ENCODE results near the gene THRB. TPM values are rescaled to one million over a fixed set of nuclear protein-coding genes. Genes with fewer than 3 reads are reported as not detected.

Gene THRB
- total and polyA plus RNA-seq, 11 donors = 4.8 to 28.5 (median 21.0) TPM

- no peak for DNase-seq
- Histone ChIP-seq H3K9me3 (no peaks in the 10 kb centered on the region), H3K27me3 (no peaks in the 10 kb centered on the region), H3K4me1 (peaks cover 0 to 4% (median 0%) of the 10 kb centered on the region in 12 donors), H3K4me3 (no peak overlapping the region), H3K27ac (no peak overlapping the region), H3K36me3 (peaks cover 0 to 20% (median 0%) of the 10 kb centered on the region in 9 donors)
- no peak for TF ChIP-seq POLR2A (IDR thresholded peaks at IDR 0.05)
- no peak for TF ChIP-seq CTCF (IDR thresholded peaks at IDR 0.05)
- intact Hi-C loops (cut with DNase I) = loop anchor here in 1 of 10 donors (10.0 kb wide), 1 partner anchor 63 kb away; no protein-coding TSS in a partner anchor
- ATAC-seq = no peak
- 71 to 76% (median 74%) methylated on average over 3 of the region's 3 CpGs for WGBS, 4 donors
These were observed 162.6 kb downstream of the THRB start for GRCh38 chr3:24332092-24332491.

DNA sequence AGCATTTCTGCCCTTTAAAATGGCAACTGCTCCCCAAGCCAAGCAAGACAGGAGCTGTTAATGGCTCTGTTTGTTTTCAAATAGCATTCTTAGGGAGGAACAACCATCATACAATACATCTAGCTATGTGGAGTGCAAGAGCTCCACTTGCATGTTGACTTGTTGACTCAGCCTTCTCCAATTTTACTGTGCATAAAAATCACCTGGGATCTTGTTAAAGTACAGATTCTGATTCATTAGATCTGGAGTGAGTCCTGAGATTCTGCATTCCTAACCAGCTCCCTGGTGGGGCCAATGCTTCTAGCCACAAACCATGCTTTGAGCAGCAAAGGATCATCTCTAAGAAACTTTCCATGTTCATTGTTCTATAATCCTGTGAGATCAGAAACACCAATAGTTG is 171.4 kb downstream of the THRB start:
- no peaks in the 10 kb centered on the region for H3K4me1 ChIP-seq
- no peak for TF ChIP-seq CTCF (IDR thresholded peaks at IDR 0.05)
- TF ChIP-seq POLR2A (IDR thresholded peaks at IDR 0.05) = no peak
- ATAC-seq (no peak), DNase-seq (no peak)
- H3K27ac ChIP-seq = no peak overlapping the region
- H3K36me3 ChIP-seq = no peaks in the 10 kb centered on the region
- H3K9me3 ChIP-seq = peaks cover 0 to 13% (median 0%) of the 10 kb centered on the region in 12 donors
- intact Hi-C loops (cut with DNase I) = no loop called here
- no peaks in the 10 kb centered on the region for H3K27me3 ChIP-seq
- no peak overlapping the region for H3K4me3 ChIP-seq

DNA sequence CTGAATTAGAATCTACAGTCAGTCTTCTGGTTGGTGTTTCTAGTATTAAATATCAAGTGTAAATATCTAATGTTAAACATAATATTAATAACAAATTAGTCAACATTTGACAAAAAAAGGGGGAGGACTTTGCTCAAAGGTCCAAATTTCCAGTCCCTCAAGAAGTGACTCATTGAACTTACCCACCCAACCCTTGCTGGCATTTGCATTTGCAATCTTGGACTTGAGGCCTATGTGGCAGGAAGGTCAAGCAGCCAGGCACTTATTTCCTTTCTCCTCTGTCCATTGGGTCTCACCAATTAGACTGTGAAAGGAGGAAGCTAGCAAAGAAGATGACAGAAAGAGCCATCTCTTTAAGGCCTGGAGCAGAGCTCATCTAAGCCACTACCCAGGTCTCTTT is 174.0 kb downstream of the THRB start:
- H3K36me3 ChIP-seq = no peaks in the 10 kb centered on the region
- intact Hi-C loops (cut with DNase I) = no loop called here
- no peak overlapping the region for H3K4me3 ChIP-seq
- DNase-seq (no peak), ATAC-seq (no peak)
- H3K9me3 ChIP-seq = peaks cover 0 to 13% (median 0%) of the 10 kb centered on the region in 12 donors
- no peak overlapping the region for H3K27ac ChIP-seq
- TF ChIP-seq POLR2A (IDR thresholded peaks at IDR 0.05) = no peak
- no peaks in the 10 kb centered on the region for H3K27me3 ChIP-seq
- peaks cover 0 to 3% (median 0%) of the 10 kb centered on the region in 12 donors for H3K4me1 ChIP-seq

- intact Hi-C loops (cut with DNase I) = no loop called here
- peaks cover 0 to 3% (median 0%) of the 10 kb centered on the region in 9 donors for H3K36me3 ChIP-seq
- H3K27ac ChIP-seq = no peak overlapping the region
- DNase-seq = no peak
- peaks cover 0 to 13% (median 0%) of the 10 kb centered on the region in 12 donors for H3K9me3 ChIP-seq
- no peak for ATAC-seq
- H3K4me1 ChIP-seq = peaks cover 0 to 6% (median 0%) of the 10 kb centered on the region in 12 donors
- H3K27me3 ChIP-seq = no peaks in the 10 kb centered on the region
- TF ChIP-seq POLR2A (IDR thresholded peaks at IDR 0.05) (no peak), CTCF (IDR thresholded peaks at IDR 0.05) (no peak)
- no peak overlapping the region for H3K4me3 ChIP-seq
- WGBS, 4 donors = 78 to 95% (median 88%) methylated on average over 1 of the region's 1 CpG
These were observed 175.9 kb downstream of the THRB start for GRCh38 chr3:24318677-24319287.

All from heart left ventricle (tissue), 16 donors.